Measurements from ENCODE around the gene NEGR1.

NEGR1 gene

DNA sequence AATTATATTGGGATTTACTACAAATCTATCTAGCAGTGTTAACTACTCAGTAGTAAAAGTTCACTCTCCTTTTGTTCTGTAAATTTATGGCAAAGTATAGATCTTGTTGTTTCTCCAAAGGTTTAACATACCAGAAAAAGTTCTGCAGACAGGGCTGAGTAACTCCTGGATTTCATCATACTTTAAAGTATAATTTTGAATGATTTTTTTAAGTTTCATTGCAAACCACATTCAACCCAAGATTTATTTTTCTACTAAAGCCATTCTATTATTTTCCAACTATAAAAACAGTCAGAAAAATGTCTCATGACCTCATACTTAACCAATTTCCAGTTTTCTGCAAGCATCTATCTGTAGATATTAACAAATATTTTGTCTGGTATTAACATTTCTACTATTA lies 615.7 kb downstream of the NEGR1 start:
- no peak overlapping the region for H3K9ac ChIP-seq (ENCODE audit: low read depth, low read length, poor library complexity, severe bottlenecking)
- H2AFZ ChIP-seq (ENCODE audit: low read length), result no peak overlapping the region
- no peak for TF ChIP-seq EZH2phosphoT487 (IDR thresholded peaks at IDR 0.05; ENCODE audit: borderline replicate concordance)
- TF ChIP-seq, protein P1, sequence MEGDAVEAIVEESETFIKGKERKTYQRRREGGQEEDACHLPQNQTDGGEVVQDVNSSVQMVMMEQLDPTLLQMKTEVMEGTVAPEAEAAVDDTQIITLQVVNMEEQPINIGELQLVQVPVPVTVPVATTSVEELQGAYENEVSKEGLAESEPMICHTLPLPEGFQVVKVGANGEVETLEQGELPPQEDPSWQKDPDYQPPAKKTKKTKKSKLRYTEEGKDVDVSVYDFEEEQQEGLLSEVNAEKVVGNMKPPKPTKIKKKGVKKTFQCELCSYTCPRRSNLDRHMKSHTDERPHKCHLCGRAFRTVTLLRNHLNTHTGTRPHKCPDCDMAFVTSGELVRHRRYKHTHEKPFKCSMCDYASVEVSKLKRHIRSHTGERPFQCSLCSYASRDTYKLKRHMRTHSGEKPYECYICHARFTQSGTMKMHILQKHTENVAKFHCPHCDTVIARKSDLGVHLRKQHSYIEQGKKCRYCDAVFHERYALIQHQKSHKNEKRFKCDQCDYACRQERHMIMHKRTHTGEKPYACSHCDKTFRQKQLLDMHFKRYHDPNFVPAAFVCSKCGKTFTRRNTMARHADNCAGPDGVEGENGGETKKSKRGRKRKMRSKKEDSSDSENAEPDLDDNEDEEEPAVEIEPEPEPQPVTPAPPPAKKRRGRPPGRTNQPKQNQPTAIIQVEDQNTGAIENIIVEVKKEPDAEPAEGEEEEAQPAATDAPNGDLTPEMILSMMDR (conservative IDR thresholded peaks at IDR 0.05; ENCODE audit: low read length), result no peak
- H3K27me3 ChIP-seq (ENCODE audit: insufficient read depth, low read length, poor library complexity, severe bottlenecking), result no peaks in the 10 kb centered on the region
- H3K4me1 ChIP-seq (ENCODE audit: insufficient read depth, low read length, poor library complexity, severe bottlenecking), result no peaks in the 10 kb centered on the region
- H3K4me2 ChIP-seq (ENCODE audit: low read depth, low read length, poor library complexity, severe bottlenecking), result no peak overlapping the region
- no peaks in the 10 kb centered on the region for H3F3A ChIP-seq (ENCODE audit: low read depth)
- no peaks in the 10 kb centered on the region for H3K9me3 ChIP-seq (ENCODE audit: insufficient read depth, low read depth, low read length)
- no peaks in the 10 kb centered on the region for H3K36me3 ChIP-seq (ENCODE audit: insufficient read depth, low read length)
- H3K4me3 ChIP-seq (ENCODE audit: low read length, poor library complexity, severe bottlenecking), result no peak overlapping the region
- H3K9me2 ChIP-seq (replicated peaks; ENCODE audit: low read depth, low read length), result no peaks in the 10 kb centered on the region
- no peaks in the 10 kb centered on the region for H3K79me2 ChIP-seq (ENCODE audit: insufficient read depth, low read length)
- no peaks in the 10 kb centered on the region for H4K20me1 ChIP-seq (ENCODE audit: insufficient read depth, low read length, poor library complexity, severe bottlenecking)

DNA sequence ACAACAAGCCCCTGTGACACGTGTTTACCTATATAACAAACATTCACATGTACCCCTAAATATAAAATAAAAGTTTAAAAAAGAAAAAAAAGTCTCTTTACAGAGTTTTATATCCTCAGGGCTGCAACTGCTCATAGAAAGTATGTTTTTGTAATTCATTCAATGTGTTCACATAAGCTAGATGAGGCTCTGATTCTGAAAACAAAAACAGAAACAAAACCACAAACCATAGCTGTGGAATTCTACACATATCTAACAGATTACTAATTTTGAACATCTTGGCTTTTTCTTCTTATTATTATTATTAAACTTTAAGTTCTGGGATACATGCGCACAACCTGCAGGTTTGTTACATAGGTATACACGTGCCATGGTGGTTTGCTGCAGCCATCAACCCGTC lies 621.9 kb downstream of the NEGR1 start:
- Histone ChIP-seq H2AFZ (ENCODE audit: low read length) (no peak overlapping the region), H3K4me3 (ENCODE audit: low read length, poor library complexity, severe bottlenecking) (no peak overlapping the region), H3K9ac (ENCODE audit: low read depth, low read length, poor library complexity, severe bottlenecking) (no peak overlapping the region), H3K9me3 (ENCODE audit: insufficient read depth, low read depth, low read length) (no peaks in the 10 kb centered on the region), H3F3A (ENCODE audit: low read depth) (no peaks in the 10 kb centered on the region), H3K79me2 (ENCODE audit: insufficient read depth, low read length) (no peaks in the 10 kb centered on the region), H3K27me3 (ENCODE audit: insufficient read depth, low read length, poor library complexity, severe bottlenecking) (no peaks in the 10 kb centered on the region), H3K4me1 (ENCODE audit: insufficient read depth, low read length, poor library complexity, severe bottlenecking) (no peaks in the 10 kb centered on the region), H3K4me2 (ENCODE audit: low read depth, low read length, poor library complexity, severe bottlenecking) (no peak overlapping the region), H4K20me1 (ENCODE audit: insufficient read depth, low read length, poor library complexity, severe bottlenecking) (no peaks in the 10 kb centered on the region), H3K9me2 (replicated peaks; ENCODE audit: low read depth, low read length) (no peaks in the 10 kb centered on the region), H3K36me3 (ENCODE audit: insufficient read depth, low read length) (no peaks in the 10 kb centered on the region)
- TF ChIP-seq EZH2phosphoT487 (IDR thresholded peaks at IDR 0.05; ENCODE audit: borderline replicate concordance), result no peak
- TF ChIP-seq, protein P1 (conservative IDR thresholded peaks at IDR 0.05; ENCODE audit: low read length), result no peak

- TF ChIP-seq EZH2phosphoT487 (IDR thresholded peaks at IDR 0.05; ENCODE audit: borderline replicate concordance), result no peak
- TF ChIP-seq, protein P1 (conservative IDR thresholded peaks at IDR 0.05; ENCODE audit: low read length), result no peak
- H3K36me3 ChIP-seq (ENCODE audit: insufficient read depth, low read length), result no peaks in the 10 kb centered on the region
- H3K9ac ChIP-seq (ENCODE audit: low read depth, low read length, poor library complexity, severe bottlenecking), result no peak overlapping the region
- H4K20me1 ChIP-seq (ENCODE audit: insufficient read depth, low read length, poor library complexity, severe bottlenecking), result no peaks in the 10 kb centered on the region
- H3K9me2 ChIP-seq (replicated peaks; ENCODE audit: low read depth, low read length), result no peaks in the 10 kb centered on the region
- H3F3A ChIP-seq (ENCODE audit: low read depth), result no peaks in the 10 kb centered on the region
- H3K79me2 ChIP-seq (ENCODE audit: insufficient read depth, low read length), result no peaks in the 10 kb centered on the region
- no peaks in the 10 kb centered on the region for H3K9me3 ChIP-seq (ENCODE audit: insufficient read depth, low read depth, low read length)
- no peaks in the 10 kb centered on the region for H3K27me3 ChIP-seq (ENCODE audit: insufficient read depth, low read length, poor library complexity, severe bottlenecking)
- no peak overlapping the region for H3K4me3 ChIP-seq (ENCODE audit: low read length, poor library complexity, severe bottlenecking)
- H2AFZ ChIP-seq (ENCODE audit: low read length), result no peak overlapping the region
- no peak overlapping the region for H3K4me2 ChIP-seq (ENCODE audit: low read depth, low read length, poor library complexity, severe bottlenecking)
- no peaks in the 10 kb centered on the region for H3K4me1 ChIP-seq (ENCODE audit: insufficient read depth, low read length, poor library complexity, severe bottlenecking)
These were observed 624.3 kb downstream of the NEGR1 start for GRCh38 chr1:71657891-71658679.

Data from Loucy (cell line).